ENCODE results near the gene PLPP3. TPM values are rescaled to one million over a fixed set of nuclear protein-coding genes. Genes with fewer than 3 reads are reported as not detected.

Gene PLPP3
- total and polyA plus RNA-seq, 2 of the 8 experiments (the other 6 are each of a cell fraction or from before 2014, with no cell fraction given), result 33.2 to 42.0 TPM

DNA sequence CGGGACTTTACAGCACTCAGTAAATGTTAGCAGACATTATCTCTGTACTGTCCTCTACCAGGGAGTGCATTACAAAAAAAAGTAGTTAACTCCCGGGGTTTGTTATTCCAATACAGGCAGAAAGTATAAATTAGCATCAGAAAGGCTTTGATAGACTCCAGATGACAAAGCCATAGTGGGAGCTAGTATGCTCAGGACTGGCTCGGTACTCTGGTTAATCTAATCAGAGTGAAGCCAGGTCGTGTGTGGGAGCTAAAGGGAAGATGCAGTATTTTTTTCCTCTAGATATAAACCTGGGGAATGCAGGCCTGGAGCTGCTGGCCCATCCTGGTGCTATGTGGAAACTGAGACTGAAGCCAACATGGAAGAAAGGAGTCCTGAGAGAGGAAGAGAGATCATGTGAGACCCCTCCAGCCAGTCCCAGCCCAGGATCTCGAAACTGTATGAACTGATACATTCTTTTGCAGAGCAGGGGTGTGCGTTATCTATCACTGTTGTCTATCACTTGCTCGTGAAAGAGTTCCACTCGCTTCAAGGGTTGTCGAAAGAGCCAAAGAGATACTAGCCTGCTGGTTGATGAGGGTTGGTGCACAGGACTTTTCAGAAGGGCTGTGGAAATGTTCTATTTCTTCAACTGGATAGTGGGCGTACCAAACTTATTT, 125.8 kb downstream of the PLPP3 start:
- 0 out of 2 replicates have a peak overlapping the region, but pooled peaks have one; percentile 3 for H2BK15ac ChIP-seq (ENCODE audit: low read length)
- no peak overlapping the region; the same call in 1 of the 2 replicates for H3K27ac ChIP-seq (ENCODE audit: low read depth, low read length)
- peak overlapping the region in 1 of 4 experiments; percentile 36; a peak in 3 of 8 replicates for H3K4me3 ChIP-seq (ENCODE audit: extremely low read depth in 1 of 4, insufficient read depth in 2 of 4, low read depth in 3 of 4, low read length in 4 of 4)
- peak overlapping the region; percentile 40 to 60 for H3K4me2 ChIP-seq (ENCODE audit: insufficient read depth in 1 of 2, low read depth in 2 of 2, low read length in 2 of 2)
- ChIA-PET CTCF (ENCODE audit: partially characterized antibody) (interaction anchor here (0.8 to 1.5 kb wide), 5 partner anchors 17 to 122 kb away, joined by 3 to 5 read pairs (median 4); no protein-coding TSS in a partner anchor), POLR2A (ENCODE audit: partially characterized antibody) (interaction anchor here (0.7 to 2.5 kb wide), 10 partner anchors 9 to 125 kb away, joined by 3 to 16 read pairs (median 4); no protein-coding TSS in a partner anchor)
- H3K4me1 ChIP-seq (replicated peaks in 1 of 4; ENCODE audit: control insufficient read depth in 3 of 4, insufficient read depth in 4 of 4, low read length in 3 of 4), result peaks cover 11 to 31% (median 26%) of the 10 kb centered on the region in 4 experiments
- FAIRE-seq, result peak; percentile 72
- H3K23me2 ChIP-seq (ENCODE audit: low read depth, low read length), result no peaks in the 10 kb centered on the region
- H4K20me1 ChIP-seq (replicated peaks in 1 of 2; ENCODE audit: control insufficient read depth in 1 of 2, insufficient read depth in 2 of 2, low read length in 2 of 2), result no peaks in the 10 kb centered on the region
- peak overlapping the region; percentile 38 for H4K91ac ChIP-seq (replicated peaks; ENCODE audit: insufficient read length, low read length)
- H4K8ac ChIP-seq (ENCODE audit: extremely low read depth, insufficient read depth, low read length), result no peak overlapping the region
- peak overlapping the region; percentile 99 for H2BK20ac ChIP-seq (ENCODE audit: low read length)
- H3K9me3 ChIP-seq (ENCODE audit: insufficient read depth in 2 of 2, low read depth in 1 of 2, low read length in 1 of 2), result no peaks in the 10 kb centered on the region
- 52% methylated on average over 10 of the region's 10 CpGs; no CpG with 5 or more reads in 1 of the 2 experiments for WGBS, 2 experiments (ENCODE audit: extremely low coverage in 1 of 2, insufficient coverage in 1 of 2, insufficient read length in 1 of 2, insufficient replicate concordance in 2 of 2, low coverage in 1 of 2, low lambda C conversion rate in 2 of 2, missing lambda C conversion rate in 1 of 2)
- no peak overlapping the region for H3K56ac ChIP-seq (replicated peaks; ENCODE audit: insufficient read length, low read depth, low read length)
- no peak overlapping the region for H2AFZ ChIP-seq (ENCODE audit: low read length)
- H4K5ac ChIP-seq (ENCODE audit: insufficient read length, low read depth, low read length), result peak overlapping the region; percentile 20
- no peak overlapping the region for H3K4ac ChIP-seq (replicated peaks; ENCODE audit: insufficient read length, low read depth, low read length)
- DNase-seq (ENCODE audit: low read depth in 1 of 2, low spot score in 2 of 2), result no peak
- H3K36me3 ChIP-seq (ENCODE audit: control insufficient read depth in 2 of 4, insufficient read depth in 4 of 4, low read length in 3 of 4), result no peaks in the 10 kb centered on the region
- peaks cover 0 to 2% (median 0%) of the 10 kb centered on the region in 4 experiments; a peak in 1 of 7 replicates for H3K27me3 ChIP-seq (replicated peaks in 1 of 4; ENCODE audit: control insufficient read depth in 3 of 4, extremely low read depth in 1 of 4, insufficient read depth in 3 of 4, low read length in 3 of 4)
- H3K79me1 ChIP-seq (ENCODE audit: low read depth, low read length), result no peaks in the 10 kb centered on the region
- H3K18ac ChIP-seq (ENCODE audit: extremely low read depth, low read length), result peak overlapping the region; percentile 17; the same call in 1 of the 2 replicates
- no peak overlapping the region for H3K9ac ChIP-seq (replicated peaks in 1 of 4; ENCODE audit: extremely low read depth in 1 of 4, low read depth in 3 of 4, low read length in 3 of 4)
- no peak overlapping the region for H3K14ac ChIP-seq (ENCODE audit: insufficient read length)
- peak overlapping the region; percentile 92; the same call in 1 of the 2 replicates for H2AK5ac ChIP-seq (ENCODE audit: low read depth, low read length)
- no peaks in the 10 kb centered on the region for H3K79me2 ChIP-seq (ENCODE audit: control insufficient read depth in 1 of 2, insufficient read depth in 2 of 2, low read length in 2 of 2)
- H2BK12ac ChIP-seq (ENCODE audit: low read depth, low read length), result peak overlapping the region; percentile 97
- no peak overlapping the region for H3K23ac ChIP-seq (ENCODE audit: insufficient read length)
- H2BK120ac ChIP-seq (replicated peaks; ENCODE audit: low read depth, low read length), result peak overlapping the region; percentile 10
- H2BK5ac ChIP-seq (ENCODE audit: low read depth, low read length), result peak overlapping the region; percentile 93; the same call in 1 of the 2 replicates
- no peak for TF ChIP-seq TAF1 (IDR thresholded peaks at IDR 0.05; ENCODE audit: low read depth, low read length)
- TF ChIP-seq TCF12 (IDR thresholded peaks at IDR 0.05; ENCODE audit: low read depth, low read length), result 0 out of 2 replicates have a peak, but pooled peaks have one; percentile 82
- no peak for TF ChIP-seq FOSL1 (IDR thresholded peaks at IDR 0.05; ENCODE audit: insufficient read depth, low read depth, low read length)
- no peak for TF ChIP-seq MAFK (IDR thresholded peaks at IDR 0.05; ENCODE audit: low read depth, low read length)
- no peak for TF ChIP-seq TBP (IDR thresholded peaks at IDR 0.05; ENCODE audit: low read depth, low read length)
- no peak for TF ChIP-seq BRCA1 (IDR thresholded peaks at IDR 0.05; ENCODE audit: low read depth, low read length)
- peak; percentile 74; the same call in 1 of the 2 replicates for TF ChIP-seq SP1 (IDR thresholded peaks at IDR 0.05; ENCODE audit: low read depth, low read length)
- peak in 1 of 2 experiments; percentile 57; a peak in 1 of 3 replicates for TF ChIP-seq EP300 (IDR thresholded peaks at IDR 0.05; ENCODE audit: borderline replicate concordance in 1 of 2, low read depth in 2 of 2, low read length in 2 of 2)
- peak; percentile 86 for TF ChIP-seq NANOG (IDR thresholded peaks at IDR 0.05; ENCODE audit: insufficient read depth, low read depth, low read length, poor library complexity, severe bottlenecking)
- TF ChIP-seq HDAC2 (IDR thresholded peaks at IDR 0.05; ENCODE audit: borderline replicate concordance in 1 of 2, low read depth in 2 of 2, low read length in 2 of 2), result peak in 1 of 2 experiments; percentile 68; a peak in 1 of 4 replicates
- TF ChIP-seq POU5F1 (IDR thresholded peaks at IDR 0.05; ENCODE audit: low read depth, low read length), result peak; percentile 87
- no peak for TF ChIP-seq CEBPB (IDR thresholded peaks at IDR 0.05; ENCODE audit: low read depth, low read length)

Data from H1 (cell line).